Measurements from ENCODE around the gene ZNF19.

The ZNF19 gene

GRCh38 chr16:71441348-71442050, 47.6 kb downstream of the ZNF19 start:
- no peak for DNase-seq (ENCODE audit: low spot score)

GRCh38 chr16:71440669-71441347, 48.3 kb downstream of the ZNF19 start:
- DNase-seq (ENCODE audit: low spot score), result no peak

GRCh38 chr16:71439523-71439922, 49.6 kb downstream of the ZNF19 start:
- DNase-seq (ENCODE audit: low spot score), result no peak

- no peak for DNase-seq (ENCODE audit: low spot score)
Observed at GRCh38 chr16:71436473-71436872, 52.7 kb downstream of the ZNF19 start.

GRCh38 chr16:71432906-71433305, 56.2 kb downstream of the ZNF19 start:
- DNase-seq (ENCODE audit: low spot score), result no peak

GRCh38 chr16:71431991-71432390, 57.1 kb downstream of the ZNF19 start:
- no peak for DNase-seq (ENCODE audit: low spot score)

GRCh38 chr16:71431176-71431575, 57.9 kb downstream of the ZNF19 start:
- no peak for DNase-seq (ENCODE audit: low spot score)

GRCh38 chr16:71430744-71431143, 58.4 kb downstream of the ZNF19 start:
- no peak for DNase-seq (ENCODE audit: low spot score)

- DNase-seq (ENCODE audit: low spot score), result no peak
Observed at GRCh38 chr16:71429581-71429980, 59.5 kb downstream of the ZNF19 start.

GRCh38 chr16:71428883-71429282, 60.2 kb downstream of the ZNF19 start:
- no peak for DNase-seq (ENCODE audit: low spot score)

- no peak for DNase-seq (ENCODE audit: low spot score)
Observed at GRCh38 chr16:71428385-71428784, 60.7 kb downstream of the ZNF19 start.

- DNase-seq (ENCODE audit: low spot score), result no peak
Observed at GRCh38 chr16:71426880-71427615, 62.1 kb downstream of the ZNF19 start.

GRCh38 chr16:71426069-71426879, 62.9 kb downstream of the ZNF19 start:
- DNase-seq (ENCODE audit: low spot score), result no peak

GRCh38 chr16:71425746-71426068, 63.4 kb downstream of the ZNF19 start:
- no peak for DNase-seq (ENCODE audit: low spot score)

GRCh38 chr16:71424626-71425025, 64.5 kb downstream of the ZNF19 start:
- DNase-seq (ENCODE audit: low spot score), result no peak

- no peak for DNase-seq (ENCODE audit: low spot score)
Observed at GRCh38 chr16:71423865-71424264, 65.3 kb downstream of the ZNF19 start.
